ENCODE results near the gene AK8.

DNA sequence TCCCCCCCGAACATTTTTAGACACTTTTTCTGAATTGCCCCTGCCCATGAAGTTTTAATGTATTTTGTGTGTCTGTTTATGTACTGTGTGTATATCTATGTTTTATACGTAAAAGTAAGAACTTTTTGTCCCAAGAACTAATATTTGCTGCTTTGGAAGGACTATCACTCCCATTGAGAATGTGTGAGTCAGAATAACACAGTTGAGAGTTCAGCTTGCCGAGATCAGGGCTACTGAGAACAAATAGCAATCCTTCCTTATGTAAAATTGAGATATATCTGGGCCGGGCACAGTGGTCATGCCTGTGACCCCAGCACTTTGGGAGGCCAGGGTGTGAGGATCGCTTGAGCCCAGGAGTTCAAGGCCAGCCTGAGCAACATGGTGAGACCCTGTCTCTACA lies 196.5 kb downstream of the AK8 start:
- TF ChIP-seq POLR2AphosphoS5 (IDR thresholded peaks at IDR 0.05; ENCODE audit: low read depth, low read length) (no peak), RAD21 (IDR thresholded peaks at IDR 0.05; ENCODE audit: low read length) (no peak), EP300 (IDR thresholded peaks at IDR 0.05; ENCODE audit: borderline replicate concordance in 1 of 2, low read depth in 1 of 2, low read length in 1 of 2) (no peak), JUND (IDR thresholded peaks at IDR 0.05) (no peak), NFIC (IDR thresholded peaks at IDR 0.05; ENCODE audit: borderline replicate concordance) (no peak)
- TF ChIP-seq, protein P1, sequence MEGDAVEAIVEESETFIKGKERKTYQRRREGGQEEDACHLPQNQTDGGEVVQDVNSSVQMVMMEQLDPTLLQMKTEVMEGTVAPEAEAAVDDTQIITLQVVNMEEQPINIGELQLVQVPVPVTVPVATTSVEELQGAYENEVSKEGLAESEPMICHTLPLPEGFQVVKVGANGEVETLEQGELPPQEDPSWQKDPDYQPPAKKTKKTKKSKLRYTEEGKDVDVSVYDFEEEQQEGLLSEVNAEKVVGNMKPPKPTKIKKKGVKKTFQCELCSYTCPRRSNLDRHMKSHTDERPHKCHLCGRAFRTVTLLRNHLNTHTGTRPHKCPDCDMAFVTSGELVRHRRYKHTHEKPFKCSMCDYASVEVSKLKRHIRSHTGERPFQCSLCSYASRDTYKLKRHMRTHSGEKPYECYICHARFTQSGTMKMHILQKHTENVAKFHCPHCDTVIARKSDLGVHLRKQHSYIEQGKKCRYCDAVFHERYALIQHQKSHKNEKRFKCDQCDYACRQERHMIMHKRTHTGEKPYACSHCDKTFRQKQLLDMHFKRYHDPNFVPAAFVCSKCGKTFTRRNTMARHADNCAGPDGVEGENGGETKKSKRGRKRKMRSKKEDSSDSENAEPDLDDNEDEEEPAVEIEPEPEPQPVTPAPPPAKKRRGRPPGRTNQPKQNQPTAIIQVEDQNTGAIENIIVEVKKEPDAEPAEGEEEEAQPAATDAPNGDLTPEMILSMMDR (IDR thresholded peaks at IDR 0.05), result no peak
- TF ChIP-seq, protein P2, sequence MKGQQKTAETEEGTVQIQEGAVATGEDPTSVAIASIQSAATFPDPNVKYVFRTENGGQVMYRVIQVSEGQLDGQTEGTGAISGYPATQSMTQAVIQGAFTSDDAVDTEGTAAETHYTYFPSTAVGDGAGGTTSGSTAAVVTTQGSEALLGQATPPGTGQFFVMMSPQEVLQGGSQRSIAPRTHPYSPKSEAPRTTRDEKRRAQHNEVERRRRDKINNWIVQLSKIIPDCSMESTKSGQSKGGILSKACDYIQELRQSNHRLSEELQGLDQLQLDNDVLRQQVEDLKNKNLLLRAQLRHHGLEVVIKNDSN (IDR thresholded peaks at IDR 0.05; ENCODE audit: borderline replicate concordance, low read depth), result no peak
